NB4 (cell line): ENCODE measurements around the gene RNF17.

Experiments used
- MAX ChIP-seq: IDR thresholded peaks from 2 replicates; pipeline ENCODE4 v1.6.1; 2011; ENCODE audit warnings: low read depth, low read length
- POLR2A ChIP-seq: IDR thresholded peaks from 2 replicates; pipeline ENCODE4 v1.6.1; 2011; ENCODE audit warnings: mild to moderate bottlenecking; ENCODE audit not compliant: insufficient read length; ENCODE audit errors: extremely low read depth
- TF ChIP-seq, protein P1 (sequence below): IDR thresholded peaks from one replicate; pipeline ENCODE4 v1.5.1; 2012; ENCODE audit warnings: low read depth, low read length

DNA sequence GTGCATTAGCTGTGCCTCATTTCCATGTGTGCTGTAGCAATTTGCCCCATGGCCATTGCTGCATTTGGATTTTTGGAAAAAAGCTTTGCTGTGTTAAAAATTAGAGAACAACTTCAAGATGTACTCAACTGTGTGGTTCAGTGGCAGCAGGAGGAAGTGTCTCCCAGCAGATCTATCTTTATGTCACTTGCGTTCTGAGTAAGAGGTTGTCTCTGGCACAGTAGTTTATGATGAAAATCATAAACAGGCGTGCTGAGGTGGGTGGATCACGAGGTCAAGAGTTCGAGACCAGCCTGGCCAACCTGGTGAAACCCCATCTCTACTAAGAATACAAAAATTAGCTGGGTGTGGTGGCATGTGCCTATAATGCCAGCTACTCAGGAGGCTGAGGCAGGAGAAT lies 29.0 kb upstream of the RNF17 start:
- TF ChIP-seq, protein P1, sequence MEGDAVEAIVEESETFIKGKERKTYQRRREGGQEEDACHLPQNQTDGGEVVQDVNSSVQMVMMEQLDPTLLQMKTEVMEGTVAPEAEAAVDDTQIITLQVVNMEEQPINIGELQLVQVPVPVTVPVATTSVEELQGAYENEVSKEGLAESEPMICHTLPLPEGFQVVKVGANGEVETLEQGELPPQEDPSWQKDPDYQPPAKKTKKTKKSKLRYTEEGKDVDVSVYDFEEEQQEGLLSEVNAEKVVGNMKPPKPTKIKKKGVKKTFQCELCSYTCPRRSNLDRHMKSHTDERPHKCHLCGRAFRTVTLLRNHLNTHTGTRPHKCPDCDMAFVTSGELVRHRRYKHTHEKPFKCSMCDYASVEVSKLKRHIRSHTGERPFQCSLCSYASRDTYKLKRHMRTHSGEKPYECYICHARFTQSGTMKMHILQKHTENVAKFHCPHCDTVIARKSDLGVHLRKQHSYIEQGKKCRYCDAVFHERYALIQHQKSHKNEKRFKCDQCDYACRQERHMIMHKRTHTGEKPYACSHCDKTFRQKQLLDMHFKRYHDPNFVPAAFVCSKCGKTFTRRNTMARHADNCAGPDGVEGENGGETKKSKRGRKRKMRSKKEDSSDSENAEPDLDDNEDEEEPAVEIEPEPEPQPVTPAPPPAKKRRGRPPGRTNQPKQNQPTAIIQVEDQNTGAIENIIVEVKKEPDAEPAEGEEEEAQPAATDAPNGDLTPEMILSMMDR: no peak
- TF ChIP-seq POLR2A (no peak), MAX (no peak)
